Smooth muscle cell (in vitro differentiated cells): ENCODE measurements around the gene RNF26. TPM values are rescaled to one million over a fixed set of nuclear protein-coding genes. Genes with fewer than 3 reads are reported as not detected.

Experiments
- DNase-seq: peaks from one replicate; lab custom pipeline; 2025; ENCODE audit not compliant: unreplicated experiment; lab: John Stamatoyannopoulos, UW
- H2AFZ ChIP-seq: fragments of 200-600 bp; sonication (generic); 2 replicates; pipeline ENCODE4 v1.6.0; 2016; ENCODE audit warnings: antibody characterized with exemption, low read depth, mild to moderate bottlenecking
- H3F3A ChIP-seq: fragments of 200-600 bp; sonication (generic); 2 replicates; pipeline ENCODE4 v1.6.0; 2017; ENCODE audit warnings: antibody characterized with exemption, low read depth
- H3K27ac ChIP-seq: fragments of 200-600 bp; sonication (generic); 2 replicates; pipeline ENCODE4 v1.5.1; 2016; ENCODE audit warnings: low read depth, mild to moderate bottlenecking
- H3K27me3 ChIP-seq: fragments of 200-600 bp; sonication (generic); 2 replicates; pipeline ENCODE4 v1.6.1; 2016; ENCODE audit warnings: low read depth, mild to moderate bottlenecking
- H3K36me3 ChIP-seq: fragments of 200-600 bp; sonication (generic); 2 replicates; pipeline ENCODE4 v1.5.1; 2016; ENCODE audit warnings: low read depth
- H3K4me1 ChIP-seq: fragments of 200-600 bp; sonication (generic); 2 replicates; pipeline ENCODE4 v1.5.1; 2016; ENCODE audit warnings: low read depth
- H3K4me2 ChIP-seq: fragments of 200-600 bp; sonication (generic); 2 replicates; pipeline ENCODE4 v1.6.0; 2016; ENCODE audit warnings: mild to moderate bottlenecking
- H3K4me3 ChIP-seq: fragments of 200-600 bp; sonication (generic); 2 replicates; pipeline ENCODE4 v1.5.1; 2016; ENCODE audit warnings: mild to moderate bottlenecking
- H3K79me2 ChIP-seq: fragments of 200-600 bp; sonication (generic); 2 replicates; pipeline ENCODE4 v1.6.0; 2016; ENCODE audit warnings: low read depth, mild to moderate bottlenecking
- H3K9ac ChIP-seq: fragments of 200-600 bp; sonication (generic); 2 replicates; pipeline ENCODE4 v1.6.0; 2016; ENCODE audit warnings: low read depth
- H3K9me3 ChIP-seq: fragments of 200-600 bp; sonication (generic); replicated peaks from 2 replicates; pipeline ENCODE4 v1.5.1; 2016; ENCODE audit warnings: low read depth
- H4K20me1 ChIP-seq: fragments of 200-600 bp; sonication (generic); 2 replicates; pipeline ENCODE4 v1.6.0; 2016; ENCODE audit warnings: low read depth
- WGBS: methylation state at CpG from one replicate; pipeline ENCODE4 v1.1.7; 2016; ENCODE audit warnings: low lambda C conversion rate; 5-methylcytosine and 5-hydroxymethylcytosine counted together
- polyA plus RNA-seq: library from polyadenylated mRNA; unstranded; fragments of >200 nt; fragmentation: Nextera tagmentation; extraction: Ambion mirVana; gene quantifications from 2 replicates; pipeline ENCODE4 v1.2.1, GENCODE V29; 2016
- total RNA-seq: library from RNA; depleted of rRNA; stranded (reverse); fragments of >200 nt; gene quantifications from 2 replicates; pipeline ENCODE4 v1.2.3, GENCODE V29; 2014
- TF ChIP-seq, protein P1 (sequence below): fragments of 200-600 bp; sonication (generic); IDR thresholded peaks from 2 replicates; pipeline ENCODE4 v1.5.1; 2017; ENCODE audit warnings: borderline replicate concordance, mild to moderate bottlenecking, antibody characterized with exemption; ENCODE audit not compliant: insufficient read depth, poor library complexity, severe bottlenecking

RNF26 gene
- total and polyA plus RNA-seq, 2 experiments from 2014 or later: 14.6 to 63.1 TPM

DNA sequence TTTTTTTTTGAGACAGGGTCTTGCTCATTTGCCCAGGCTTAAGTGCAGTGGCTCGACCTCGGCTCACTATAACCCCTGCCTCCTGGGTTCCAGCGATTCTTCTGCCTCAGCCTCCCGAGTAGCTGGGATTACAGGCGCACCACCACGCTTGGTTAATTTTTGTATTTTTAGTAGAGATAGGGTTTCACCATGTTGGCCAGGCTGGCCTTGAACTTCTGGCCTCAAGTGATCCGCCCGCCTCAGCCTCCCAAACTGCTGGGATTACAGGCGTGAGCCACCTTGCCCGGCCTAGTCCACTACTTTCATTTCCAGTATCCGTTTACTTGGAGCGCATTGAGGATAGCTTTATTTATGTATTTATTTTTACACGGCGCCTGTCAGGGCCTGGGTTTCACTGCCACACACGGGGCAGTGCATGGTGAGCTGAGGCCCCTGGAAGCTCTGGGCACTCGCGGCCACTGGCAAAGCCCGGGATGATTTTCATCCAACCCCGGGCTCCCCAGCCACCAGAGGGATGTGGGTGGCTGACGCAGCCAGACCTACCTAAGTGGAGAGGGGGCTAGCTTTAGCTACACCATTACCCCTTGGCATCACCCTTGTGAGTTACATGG is 11.3 kb upstream of the RNF26 start:
- TF ChIP-seq, protein P1, sequence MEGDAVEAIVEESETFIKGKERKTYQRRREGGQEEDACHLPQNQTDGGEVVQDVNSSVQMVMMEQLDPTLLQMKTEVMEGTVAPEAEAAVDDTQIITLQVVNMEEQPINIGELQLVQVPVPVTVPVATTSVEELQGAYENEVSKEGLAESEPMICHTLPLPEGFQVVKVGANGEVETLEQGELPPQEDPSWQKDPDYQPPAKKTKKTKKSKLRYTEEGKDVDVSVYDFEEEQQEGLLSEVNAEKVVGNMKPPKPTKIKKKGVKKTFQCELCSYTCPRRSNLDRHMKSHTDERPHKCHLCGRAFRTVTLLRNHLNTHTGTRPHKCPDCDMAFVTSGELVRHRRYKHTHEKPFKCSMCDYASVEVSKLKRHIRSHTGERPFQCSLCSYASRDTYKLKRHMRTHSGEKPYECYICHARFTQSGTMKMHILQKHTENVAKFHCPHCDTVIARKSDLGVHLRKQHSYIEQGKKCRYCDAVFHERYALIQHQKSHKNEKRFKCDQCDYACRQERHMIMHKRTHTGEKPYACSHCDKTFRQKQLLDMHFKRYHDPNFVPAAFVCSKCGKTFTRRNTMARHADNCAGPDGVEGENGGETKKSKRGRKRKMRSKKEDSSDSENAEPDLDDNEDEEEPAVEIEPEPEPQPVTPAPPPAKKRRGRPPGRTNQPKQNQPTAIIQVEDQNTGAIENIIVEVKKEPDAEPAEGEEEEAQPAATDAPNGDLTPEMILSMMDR: no peak
- no peak overlapping the region for H3K27ac ChIP-seq
- H2AFZ ChIP-seq: no peak overlapping the region
- H3K4me2 ChIP-seq: no peak overlapping the region
- peaks cover 35% of the 10 kb centered on the region for H3K4me1 ChIP-seq
- H3F3A ChIP-seq: peaks cover 34% of the 10 kb centered on the region
- no peak overlapping the region for H3K9ac ChIP-seq
- H3K36me3 ChIP-seq: no peaks in the 10 kb centered on the region
- no peaks in the 10 kb centered on the region for H3K79me2 ChIP-seq
- WGBS: 95% methylated on average over 20 of the region's 20 CpGs
- H3K4me3 ChIP-seq: no peak overlapping the region
- no peaks in the 10 kb centered on the region for H4K20me1 ChIP-seq
- no peaks in the 10 kb centered on the region for H3K9me3 ChIP-seq
- H3K27me3 ChIP-seq: no peaks in the 10 kb centered on the region
- no peak for DNase-seq

DNA sequence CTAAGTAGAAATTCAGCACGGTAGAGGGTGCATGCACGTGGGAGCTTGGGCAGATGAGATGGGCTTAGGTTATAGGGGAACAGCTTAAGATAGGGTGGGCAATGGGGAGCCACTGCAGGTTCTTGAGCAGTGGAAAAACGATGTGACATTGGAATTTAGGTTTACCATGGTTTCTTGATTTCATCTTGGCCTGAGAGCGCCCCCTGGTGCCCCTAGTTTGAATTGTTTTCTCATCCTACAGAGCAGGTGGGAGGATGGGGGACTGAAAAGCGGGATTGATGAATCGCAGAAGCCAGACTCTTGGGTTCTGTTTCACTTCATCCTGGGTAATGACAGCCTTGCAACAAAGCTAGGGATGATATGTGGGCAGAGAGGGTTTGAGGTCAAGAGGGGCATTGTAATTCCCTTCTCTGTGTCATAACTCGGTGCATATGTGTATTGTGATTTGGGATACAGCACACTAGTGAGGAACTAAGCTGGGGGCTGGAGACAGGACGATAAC is 10.7 kb upstream of the RNF26 start:
- Histone ChIP-seq H3K36me3 (no peaks in the 10 kb centered on the region), H2AFZ (no peak overlapping the region), H3K79me2 (no peaks in the 10 kb centered on the region), H3K27me3 (no peaks in the 10 kb centered on the region), H3K27ac (no peak overlapping the region), H3K4me2 (no peak overlapping the region), H3F3A (peaks cover 30% of the 10 kb centered on the region), H3K9me3 (no peaks in the 10 kb centered on the region), H4K20me1 (no peaks in the 10 kb centered on the region), H3K9ac (no peak overlapping the region), H3K4me1 (peaks cover 29% of the 10 kb centered on the region), H3K4me3 (no peak overlapping the region)
- 27% methylated on average over 8 of the region's 8 CpGs for WGBS
- DNase-seq: peak; percentile 42
- TF ChIP-seq, protein P1: peak; percentile 73

DNA sequence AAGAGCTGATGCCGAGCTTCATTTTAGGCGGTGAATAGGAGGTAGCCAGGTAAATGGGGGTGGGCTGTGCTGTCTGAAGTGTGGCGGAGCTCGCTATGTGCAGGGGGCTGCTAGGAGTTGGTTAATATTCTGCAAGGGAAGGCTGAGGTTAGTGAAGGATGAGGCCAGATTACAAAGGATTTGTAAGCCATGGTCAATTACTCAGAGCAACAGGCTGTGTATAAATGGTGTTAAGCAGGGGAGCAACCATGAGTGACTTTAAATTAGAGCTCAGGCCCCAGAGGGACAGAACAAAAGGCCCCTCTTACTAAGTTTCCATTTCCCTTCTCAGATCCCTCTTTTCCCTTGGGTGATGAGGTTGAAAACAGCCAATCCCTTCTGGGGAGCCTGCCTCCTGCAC is 10.1 kb upstream of the RNF26 start:
- Histone ChIP-seq H3K9me3 (no peaks in the 10 kb centered on the region), H2AFZ (no peak overlapping the region), H3K36me3 (no peaks in the 10 kb centered on the region), H3K27me3 (no peaks in the 10 kb centered on the region), H3K4me2 (no peak overlapping the region), H3K4me3 (no peak overlapping the region), H3K4me1 (peaks cover 23% of the 10 kb centered on the region), H3K27ac (no peak overlapping the region), H3F3A (peaks cover 28% of the 10 kb centered on the region), H3K9ac (no peak overlapping the region), H3K79me2 (no peaks in the 10 kb centered on the region), H4K20me1 (no peaks in the 10 kb centered on the region)
- no peak for DNase-seq
- TF ChIP-seq, protein P1: no peak
- 78% methylated on average over 4 of the region's 4 CpGs for WGBS

DNA sequence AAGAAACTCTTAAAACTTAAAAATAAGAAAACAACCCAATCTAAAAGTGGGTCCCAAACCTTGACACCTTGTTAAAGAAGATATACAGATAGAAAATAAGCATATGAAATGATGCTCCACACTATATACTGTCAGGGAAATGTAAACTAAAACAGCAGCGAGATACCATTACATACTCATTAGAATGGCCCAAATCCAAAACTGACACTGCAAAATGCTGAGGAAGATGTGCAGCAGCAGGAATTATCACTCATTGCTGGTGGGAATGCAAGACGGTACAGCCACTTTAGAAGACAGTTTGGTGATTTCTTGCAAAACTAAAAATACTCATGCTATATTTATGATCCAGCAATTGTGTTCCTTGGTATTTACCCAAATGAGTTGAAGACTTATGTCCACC is 5.0 kb upstream of the RNF26 start:
- Histone ChIP-seq H3K9me3 (no peaks in the 10 kb centered on the region), H3K27me3 (no peaks in the 10 kb centered on the region), H3F3A (no peaks in the 10 kb centered on the region), H3K27ac (no peak overlapping the region), H4K20me1 (no peaks in the 10 kb centered on the region), H3K4me1 (peaks cover 13% of the 10 kb centered on the region), H3K36me3 (no peaks in the 10 kb centered on the region), H3K4me2 (no peak overlapping the region), H2AFZ (no peak overlapping the region), H3K9ac (no peak overlapping the region), H3K4me3 (no peak overlapping the region), H3K79me2 (no peaks in the 10 kb centered on the region)
- 90% methylated on average over 2 of the region's 2 CpGs for WGBS
- DNase-seq: no peak
- TF ChIP-seq, protein P1: no peak
